Measurements from ENCODE around the gene CAMTA1.

CAMTA1 gene

GRCh38 chr1:7062346-7063061, 277.2 kb downstream of the CAMTA1 start:
- no peak for DNase-seq
- intact Hi-C loops (cut with DNase I): no loop called here

- intact Hi-C loops (cut with DNase I): no loop called here
Observed at GRCh38 chr1:7063981-7064380, 278.7 kb downstream of the CAMTA1 start.

GRCh38 chr1:7068552-7068951, 283.3 kb downstream of the CAMTA1 start:
- intact Hi-C loops (cut with DNase I): no loop called here
- DNase-seq: peak in 2 of 42 donors; percentile 11 to 59

More at GRCh38 chr1:7063981-7064380, 278.7 kb downstream of the CAMTA1 start:
- no peak for DNase-seq

- DNase-seq: no peak
- intact Hi-C loops (cut with DNase I): loop anchor here (10.0 kb wide), 1 partner anchor 275 kb away; no protein-coding TSS in a partner anchor
Observed at GRCh38 chr1:7069931-7070330, 284.7 kb downstream of the CAMTA1 start.

GRCh38 chr1:7070389-7071029, 285.3 kb downstream of the CAMTA1 start:
- intact Hi-C loops (cut with DNase I): loop anchor here (10.0 kb wide), 1 partner anchor 276 kb away; no protein-coding TSS in a partner anchor
- DNase-seq: peak; percentile 40 to 86 (median 70)

GRCh38 chr1:7076117-7076516, 290.9 kb downstream of the CAMTA1 start:
- no peak for DNase-seq
- intact Hi-C loops (cut with DNase I): loop anchor here (10.0 kb wide), 1 partner anchor 281 kb away; no protein-coding TSS in a partner anchor

GRCh38 chr1:7076572-7076971, 291.3 kb downstream of the CAMTA1 start:
- DNase-seq: no peak
- intact Hi-C loops (cut with DNase I): loop anchor here (10.0 kb wide), 1 partner anchor 282 kb away; no protein-coding TSS in a partner anchor

- no peak for DNase-seq
- intact Hi-C loops (cut with DNase I): loop anchor here (10.0 kb wide), 1 partner anchor 282 kb away; no protein-coding TSS in a partner anchor
Observed at GRCh38 chr1:7077136-7077535, 291.9 kb downstream of the CAMTA1 start.

GRCh38 chr1:7077970-7078369, 292.7 kb downstream of the CAMTA1 start:
- intact Hi-C loops (cut with DNase I): loop anchor here (10.0 kb wide), 1 partner anchor 283 kb away; no protein-coding TSS in a partner anchor
- no peak for DNase-seq

- DNase-seq: no peak
- intact Hi-C loops (cut with DNase I): loop anchor here (10.0 kb wide), 1 partner anchor 285 kb away; no protein-coding TSS in a partner anchor
Observed at GRCh38 chr1:7079637-7080036, 294.4 kb downstream of the CAMTA1 start.

- intact Hi-C loops (cut with DNase I): no loop called here
- DNase-seq: no peak
Observed at GRCh38 chr1:7084232-7084894, 299.1 kb downstream of the CAMTA1 start.

- DNase-seq: no peak
- intact Hi-C loops (cut with DNase I): no loop called here
Observed at GRCh38 chr1:7085521-7085920, 300.3 kb downstream of the CAMTA1 start.

- intact Hi-C loops (cut with DNase I): no loop called here
- DNase-seq: no peak
Observed at GRCh38 chr1:7086106-7086505, 300.9 kb downstream of the CAMTA1 start.

GRCh38 chr1:7087888-7088287, 302.6 kb downstream of the CAMTA1 start:
- no peak for DNase-seq
- intact Hi-C loops (cut with DNase I): no loop called here

GRCh38 chr1:7089497-7089896, 304.2 kb downstream of the CAMTA1 start:
- intact Hi-C loops (cut with DNase I): no loop called here

GRCh38 chr1:7093297-7093696, 308.0 kb downstream of the CAMTA1 start:
- no peak for DNase-seq

More at GRCh38 chr1:7089497-7089896, 304.2 kb downstream of the CAMTA1 start:
- no peak for DNase-seq

GRCh38 chr1:7094086-7094485, 308.8 kb downstream of the CAMTA1 start:
- intact Hi-C loops (cut with DNase I): no loop called here
- DNase-seq: no peak

More at GRCh38 chr1:7093297-7093696, 308.0 kb downstream of the CAMTA1 start:
- intact Hi-C loops (cut with DNase I): no loop called here

GRCh38 chr1:7094509-7094908, 309.3 kb downstream of the CAMTA1 start:
- no peak for DNase-seq
- intact Hi-C loops (cut with DNase I): no loop called here

GRCh38 chr1:7095343-7095964, 310.2 kb downstream of the CAMTA1 start:
- intact Hi-C loops (cut with DNase I): no loop called here
- no peak for DNase-seq

All from head of caudate nucleus (tissue), 42 donors.